ENCODE results near the gene GABBR1. TPM values are rescaled to one million over a fixed set of nuclear protein-coding genes. Genes with fewer than 3 reads are reported as not detected.

Gene GABBR1
- total and polyA plus RNA-seq, 2 of the 13 experiments (the other 11 are each of a cell fraction or from before 2014, with no cell fraction given), result 0.07 to 0.37 TPM

DNA sequence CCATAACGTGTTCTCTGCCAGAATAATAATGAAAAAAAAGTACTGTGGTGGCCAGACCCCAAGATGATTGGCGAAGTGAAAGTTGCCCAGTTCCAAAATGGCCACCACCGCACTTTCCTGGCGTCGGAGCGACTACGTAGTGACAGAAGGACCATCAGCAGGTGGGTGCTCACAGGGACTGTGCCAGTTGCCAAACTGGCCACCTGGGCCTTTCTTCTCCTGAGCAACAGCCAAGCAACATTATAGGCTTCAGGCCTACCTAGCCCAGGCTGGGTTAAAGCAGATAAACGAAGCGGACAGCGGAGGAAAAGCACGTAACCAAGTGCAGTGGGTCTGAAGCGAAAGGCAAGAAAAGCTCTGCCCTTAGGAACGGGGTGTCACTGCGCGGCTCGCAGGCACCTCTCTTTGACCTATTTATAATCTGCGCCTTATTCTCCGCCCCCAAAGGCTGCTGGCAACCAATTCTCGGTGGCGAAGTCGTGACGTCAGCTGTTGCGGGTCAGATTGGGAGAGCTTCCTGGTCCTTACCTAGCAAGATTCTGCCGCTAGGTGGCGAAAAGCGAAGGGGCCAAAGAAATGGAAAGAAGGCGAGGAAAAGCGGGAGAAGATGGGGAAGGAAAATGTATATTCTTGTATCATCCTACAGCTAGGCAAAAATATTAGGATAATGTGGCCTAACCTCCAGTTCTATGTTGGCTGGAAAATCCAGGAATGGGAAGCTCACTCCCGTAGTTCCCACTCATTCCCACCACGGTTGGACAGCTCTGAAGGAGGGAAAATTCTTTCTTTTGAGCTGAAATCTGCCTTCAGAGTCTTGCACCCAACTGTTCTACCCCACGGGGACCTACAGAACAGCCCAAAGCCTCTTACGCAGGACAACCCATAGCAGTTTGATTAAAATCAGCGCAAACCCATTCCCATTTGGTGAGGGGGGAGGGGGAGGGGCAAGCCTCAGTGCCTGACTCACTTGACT lies 17.0 kb upstream of the GABBR1 start (continued):
- TF ChIP-seq ZNF350 (CRISPR knock-in tag; IDR thresholded peaks at IDR 0.05; ENCODE audit: borderline replicate concordance, low read depth), result peak; percentile 35; the same call in 1 of the 2 replicates
- 0 out of 4 replicates have a peak, but pooled peaks of 1 of the 2 experiments have one; percentile 15 for TF ChIP-seq NR2F1 (CRISPR knock-in tag; IDR thresholded peaks at IDR 0.05)
- peak; percentile 48; the same call in 1 of the 2 replicates for TF ChIP-seq ZNF263 (CRISPR knock-in tag; IDR thresholded peaks at IDR 0.05)
- TF ChIP-seq, protein P1, sequence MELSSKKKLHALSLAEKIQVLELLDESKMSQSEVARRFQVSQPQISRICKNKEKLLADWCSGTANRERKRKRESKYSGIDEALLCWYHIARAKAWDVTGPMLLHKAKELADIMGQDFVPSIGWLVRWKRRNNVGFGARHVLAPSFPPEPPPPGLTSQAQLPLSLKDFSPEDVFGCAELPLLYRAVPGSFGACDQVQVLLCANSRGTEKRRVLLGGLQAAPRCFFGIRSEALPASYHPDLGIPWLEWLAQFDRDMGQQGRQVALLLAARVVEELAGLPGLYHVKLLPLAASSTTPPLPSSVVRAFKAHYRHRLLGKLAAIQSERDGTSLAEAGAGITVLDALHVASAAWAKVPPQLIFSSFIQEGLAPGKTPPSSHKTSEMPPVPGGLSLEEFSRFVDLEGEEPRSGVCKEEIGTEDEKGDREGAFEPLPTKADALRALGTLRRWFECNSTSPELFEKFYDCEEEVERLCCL (CRISPR knock-in tag; IDR thresholded peaks at IDR 0.05; ENCODE audit: borderline replicate concordance), result peak; percentile 37; the same call in 1 of the 2 replicates
- TF ChIP-seq NFATC3 (CRISPR knock-in tag; IDR thresholded peaks at IDR 0.05), result no peak
- TF ChIP-seq ELF1 (CRISPR knock-in tag; IDR thresholded peaks at IDR 0.05), result peak; percentile 83
- 0 out of 2 replicates have a peak, but pooled peaks have one; percentile 62 for TF ChIP-seq ZNF232 (CRISPR knock-in tag; IDR thresholded peaks at IDR 0.05; ENCODE audit: borderline replicate concordance)
- no peak for TF ChIP-seq ZNF567 (CRISPR knock-in tag; IDR thresholded peaks at IDR 0.05; ENCODE audit: borderline replicate concordance)
- TF ChIP-seq RFX5 (IDR thresholded peaks at IDR 0.05; ENCODE audit: low read depth, low read length), result peak; percentile 100
- TF ChIP-seq ARNT2 (CRISPR knock-in tag; IDR thresholded peaks at IDR 0.05; ENCODE audit: low read depth), result no peak
- no peak for TF ChIP-seq ZNF337 (CRISPR knock-in tag; IDR thresholded peaks at IDR 0.05; ENCODE audit: borderline replicate concordance, low read depth)
- TF ChIP-seq HOXA9 (CRISPR knock-in tag; IDR thresholded peaks at IDR 0.05; ENCODE audit: borderline replicate concordance), result no peak
- TF ChIP-seq CENPT (CRISPR knock-in tag; IDR thresholded peaks at IDR 0.05; ENCODE audit: low read depth), result no peak
- TF ChIP-seq, protein P2, sequence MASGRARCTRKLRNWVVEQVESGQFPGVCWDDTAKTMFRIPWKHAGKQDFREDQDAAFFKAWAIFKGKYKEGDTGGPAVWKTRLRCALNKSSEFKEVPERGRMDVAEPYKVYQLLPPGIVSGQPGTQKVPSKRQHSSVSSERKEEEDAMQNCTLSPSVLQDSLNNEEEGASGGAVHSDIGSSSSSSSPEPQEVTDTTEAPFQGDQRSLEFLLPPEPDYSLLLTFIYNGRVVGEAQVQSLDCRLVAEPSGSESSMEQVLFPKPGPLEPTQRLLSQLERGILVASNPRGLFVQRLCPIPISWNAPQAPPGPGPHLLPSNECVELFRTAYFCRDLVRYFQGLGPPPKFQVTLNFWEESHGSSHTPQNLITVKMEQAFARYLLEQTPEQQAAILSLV (CRISPR knock-in tag; IDR thresholded peaks at IDR 0.05; ENCODE audit: borderline replicate concordance), result peak; percentile 77; the same call in 1 of the 2 replicates
- 0 out of 2 replicates have a peak, but pooled peaks have one; percentile 20 for TF ChIP-seq MAZ (IDR thresholded peaks at IDR 0.05; ENCODE audit: borderline replicate concordance, low read depth, low read length)
- 0 out of 2 replicates have a peak, but pooled peaks have one; percentile 22 for TF ChIP-seq MAZ (CRISPR knock-in tag; IDR thresholded peaks at IDR 0.05; ENCODE audit: low read depth)
- no peak for TF ChIP-seq ZBTB7B (CRISPR knock-in tag; IDR thresholded peaks at IDR 0.05)
- peak; percentile 84 for TF ChIP-seq ZFX (CRISPR knock-in tag; IDR thresholded peaks at IDR 0.05; ENCODE audit: low read depth)
- peak; percentile 83; the same call in 1 of the 2 replicates for TF ChIP-seq ELF3 (CRISPR knock-in tag; IDR thresholded peaks at IDR 0.05)
- peak; percentile 34 to 65; a peak in 1 of 4 replicates for TF ChIP-seq POLR2A (IDR thresholded peaks at IDR 0.05; ENCODE audit: insufficient read depth in 1 of 2, low read depth in 2 of 2, low read length in 2 of 2)
- TF ChIP-seq HOMEZ (CRISPR knock-in tag; IDR thresholded peaks at IDR 0.05; ENCODE audit: low read depth), result 0 out of 2 replicates have a peak, but pooled peaks have one; percentile 42
- TF ChIP-seq SOX13 (IDR thresholded peaks at IDR 0.05), result no peak
- TF ChIP-seq SOX13 (CRISPR knock-in tag; conservative IDR thresholded peaks at IDR 0.05 in 1 of 2, IDR thresholded peaks at IDR 0.05 in 1 of 2), result no peak
